GM21619 (cell line): ENCODE measurements around the gene ARRB1.

ENCODE experiments used
- ATAC-seq: cut with Tn5 transposase; IDR thresholded peaks from one replicate; pipeline ENCODE4 v1.9.1; 2021; ENCODE audit not compliant: unreplicated experiment

ARRB1 gene

GRCh38 chr11:75301601-75302345 is 49.7 kb downstream of the ARRB1 start:
- ATAC-seq = no peak

GRCh38 chr11:75301131-75301530 is 50.3 kb downstream of the ARRB1 start:
- no peak for ATAC-seq

- ATAC-seq = no peak
Observed at GRCh38 chr11:75298976-75299260, 52.5 kb downstream of the ARRB1 start.

GRCh38 chr11:75298191-75298975 is 53.1 kb downstream of the ARRB1 start:
- ATAC-seq = no peak

GRCh38 chr11:75293903-75294302 is 57.6 kb downstream of the ARRB1 start:
- no peak for ATAC-seq

GRCh38 chr11:75292943-75293342 is 58.5 kb downstream of the ARRB1 start:
- ATAC-seq = no peak

- no peak for ATAC-seq
Observed at GRCh38 chr11:75291741-75292140, 59.7 kb downstream of the ARRB1 start.

GRCh38 chr11:75289919-75290318 is 61.5 kb downstream of the ARRB1 start:
- ATAC-seq = no peak

GRCh38 chr11:75289511-75289760 is 62.0 kb downstream of the ARRB1 start:
- ATAC-seq = no peak

- no peak for ATAC-seq
Observed at GRCh38 chr11:75287579-75287978, 63.9 kb downstream of the ARRB1 start.

- no peak for ATAC-seq
Observed at GRCh38 chr11:75286826-75287465, 64.5 kb downstream of the ARRB1 start.

GRCh38 chr11:75285776-75286360 is 65.6 kb downstream of the ARRB1 start:
- ATAC-seq = no peak

GRCh38 chr11:75283391-75283931 is 68.0 kb downstream of the ARRB1 start:
- no peak for ATAC-seq

GRCh38 chr11:75281469-75282095 is 69.9 kb downstream of the ARRB1 start:
- ATAC-seq = no peak

GRCh38 chr11:75280770-75281468 is 70.5 kb downstream of the ARRB1 start:
- ATAC-seq = no peak

- ATAC-seq = no peak
Observed at GRCh38 chr11:75280227-75280701, 71.2 kb downstream of the ARRB1 start.

GRCh38 chr11:75279273-75279672 is 72.2 kb downstream of the ARRB1 start:
- ATAC-seq = no peak

- no peak for ATAC-seq
Observed at GRCh38 chr11:75277991-75278790, 73.3 kb downstream of the ARRB1 start.

- no peak for ATAC-seq
Observed at GRCh38 chr11:75277211-75277805, 74.2 kb downstream of the ARRB1 start.
